Measurements from ENCODE around the gene PTCHD1.

The PTCHD1 gene

GRCh38 chrX:23422912-23423311 is 88.3 kb downstream of the PTCHD1 start:
- DNase-seq, result no peak

GRCh38 chrX:23434356-23434884 is 99.8 kb downstream of the PTCHD1 start:
- DNase-seq, result no peak

- DNase-seq, result no peak
These were observed 100.5 kb downstream of the PTCHD1 start for GRCh38 chrX:23435108-23435507.

GRCh38 chrX:23435575-23435974 is 100.9 kb downstream of the PTCHD1 start:
- DNase-seq, result no peak

GRCh38 chrX:23436875-23437274 is 102.2 kb downstream of the PTCHD1 start:
- no peak for DNase-seq

- no peak for DNase-seq
These were observed 116.6 kb downstream of the PTCHD1 start for GRCh38 chrX:23451266-23451665.
